K562 (cell line): ENCODE data around the gene MPC1. TPM values are rescaled to one million over a fixed set of nuclear protein-coding genes. Genes with fewer than 3 reads are reported as not detected.

Experiments
- ARID2 ChIP-seq: fragments of 450-650 bp; IDR thresholded peaks from 2 replicates; pipeline ENCODE4 v1.6.1; 2017; ENCODE audit warnings: antibody characterized with exemption, mild to moderate bottlenecking
- BRF1 ChIP-seq: IDR thresholded peaks from 3 replicates; pipeline ENCODE4 v1.6.1; 2011; ENCODE audit warnings: borderline replicate concordance, mild to moderate bottlenecking; ENCODE audit not compliant: insufficient read length; ENCODE audit errors: extremely low read depth
- CREM ChIP-seq: IDR thresholded peaks from 2 replicates; pipeline ENCODE4 v1.6.1; 2014; ENCODE audit warnings: antibody characterized with exemption, low read depth
- FIP1L1 ChIP-seq: fragments of 200-400 bp; formaldehyde crosslinking; IDR thresholded peaks from 2 replicates; pipeline ENCODE4 v1.6.1; 2018; ENCODE audit warnings: mild to moderate bottlenecking, low read depth, low read length; ENCODE audit not compliant: poor library complexity, severe bottlenecking
- HDAC6 ChIP-seq: IDR thresholded peaks from 2 replicates; pipeline ENCODE4 v1.6.1; 2012; ENCODE audit warnings: low read depth, mild to moderate bottlenecking, control low read depth, inconsistent platforms, low read length, moderate library complexity
- HNRNPL ChIP-seq: fragments of 200-400 bp; formaldehyde crosslinking; IDR thresholded peaks from 2 replicates; pipeline ENCODE4 v1.6.1; 2017; ENCODE audit warnings: low read depth, mild to moderate bottlenecking, low read length
- MTA1 ChIP-seq: fragments of 450-650 bp; IDR thresholded peaks from 2 replicates; pipeline ENCODE4 v1.6.1; 2017; ENCODE audit warnings: borderline replicate concordance
- NBN ChIP-seq: fragments of 450-650 bp; IDR thresholded peaks from 2 replicates; pipeline ENCODE4 v1.6.1; 2016; ENCODE audit warnings: low read depth, mild to moderate bottlenecking
- ZKSCAN1 ChIP-seq: fragments of 150-350 bp; IDR thresholded peaks from 2 replicates; pipeline ENCODE4 v1.6.1; 2016; ENCODE audit warnings: low read depth, low read length
- ZNF165 ChIP-seq: fragments of 250-450 bp; sonication (Bioruptor Pico); IDR thresholded peaks from 2 replicates; pipeline ENCODE4 v1.4.0; 2020; ENCODE audit warnings: borderline replicate concordance
- ZNF24 ChIP-seq: fragments of 450-650 bp; IDR thresholded peaks from 2 replicates; pipeline ENCODE4 v1.6.1; 2016
- ZNF311 ChIP-seq: fragments of 250-450 bp; sonication (Bioruptor Pico); IDR thresholded peaks from 2 replicates; pipeline ENCODE4 v1.4.0; 2020; ENCODE audit warnings: mild to moderate bottlenecking, moderate library complexity
- polyA plus RNA-seq, 8 experiments: library from polyadenylated mRNA; depleted of rRNA in 4 of 8; stranded (reverse) in 5 of 8; unstranded in 3 of 8; fragments of >200 nt; fragmentation: Nextera tagmentation in 2 of 8; fragmentation: Illumina TruSeq in 1 of 8; extraction: Ambion mirVana in 2 of 8; extraction: Trizol in 1 of 8; gene quantifications; 2 replicates each; pipeline versions ENCODE4 v1.2.1 to v1.2.3, GENCODE V29; 2011 to 2014; ENCODE audit warnings: inconsistent platforms in 1 of 8, missing spikeins in 1 of 8
- total RNA-seq, 7 experiments: library from RNA; depleted of rRNA in 6 of 7; stranded (reverse); fragments of >200 nt in 6 of 7; fragmentation: Illumina TruSeq in 2 of 7; extraction: Trizol in 2 of 7; gene quantifications; 2 replicates each; pipeline versions ENCODE4 v1.2.1 to v1.2.3, GENCODE V29; 2011 to 2021; ENCODE audit warnings: low replicate concordance in 1 of 7
- TF ChIP-seq, protein P1 (sequence below): fragments of 450-650 bp; formaldehyde crosslinking; conservative IDR thresholded peaks from 2 replicates; pipeline ENCODE4 v1.4.0; 2022; ENCODE audit warnings: mild to moderate bottlenecking, missing genetic modification characterization
- TF ChIP-seq, protein P2 (sequence below): sonication (generic); formaldehyde crosslinking; IDR thresholded peaks from 2 replicates; pipeline ENCODE4 v1.8.1; 2023; ENCODE audit warnings: mild to moderate bottlenecking, missing genetic modification reagents
- TF ChIP-seq, protein P3 (sequence below): fragments of 250-450 bp; sonication (Bioruptor Pico); IDR thresholded peaks from 2 replicates; pipeline ENCODE4 v1.8.0; 2021; ENCODE audit warnings: mild to moderate bottlenecking, moderate library complexity
- TF ChIP-seq, protein P4 (sequence below), 2 experiments: fragments of 450-650 bp; IDR thresholded peaks; 2 replicates each; pipeline ENCODE4 v1.6.1; 2016; ENCODE audit warnings: mild to moderate bottlenecking in 2 of 2, borderline replicate concordance in 1 of 2, low read depth in 1 of 2, moderate library complexity in 1 of 2

Gene MPC1
- total and polyA plus RNA-seq, 9 of the 15 experiments (the other 6 are each of a cell fraction or from before 2014, with no cell fraction given), result 78.6 to 185 (median 138) TPM

DNA sequence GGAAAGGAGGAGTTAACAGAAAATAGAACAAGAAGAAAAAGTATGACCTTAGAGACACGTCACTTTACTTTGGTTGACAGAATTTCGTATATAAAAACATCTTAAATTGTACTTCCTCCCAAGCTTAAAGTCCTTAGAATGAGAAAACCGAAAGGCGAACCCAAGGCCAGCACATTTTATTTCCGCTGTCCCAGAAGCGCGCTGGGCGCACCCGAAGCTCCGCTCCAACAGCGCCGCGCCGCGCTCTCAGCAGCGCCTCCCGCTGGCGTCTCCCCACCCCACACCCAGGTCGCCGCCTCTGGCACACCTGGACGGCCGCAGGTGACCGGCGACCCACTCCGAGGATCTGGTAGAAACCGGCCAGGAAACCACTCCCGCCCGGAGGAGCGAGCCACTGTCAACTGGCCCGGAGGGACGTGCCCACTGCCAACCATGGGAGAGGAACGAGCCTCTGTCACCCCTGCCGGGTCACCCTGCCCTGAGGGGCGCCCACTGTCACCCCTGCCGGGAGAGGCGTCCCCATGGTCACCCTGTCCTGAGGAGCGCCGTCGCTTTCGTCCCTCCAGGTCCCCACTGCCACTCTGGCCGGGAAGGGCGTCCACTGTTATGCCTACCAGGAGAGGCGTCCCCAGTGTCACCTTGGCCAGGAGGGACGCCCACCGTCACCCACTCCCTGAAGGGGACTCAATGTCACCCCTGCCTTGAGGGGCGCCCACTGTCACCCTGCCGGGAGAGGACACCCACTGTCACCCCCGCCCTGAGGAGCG is 824 bp downstream of the MPC1 start (continued):
- TF ChIP-seq, protein P1, sequence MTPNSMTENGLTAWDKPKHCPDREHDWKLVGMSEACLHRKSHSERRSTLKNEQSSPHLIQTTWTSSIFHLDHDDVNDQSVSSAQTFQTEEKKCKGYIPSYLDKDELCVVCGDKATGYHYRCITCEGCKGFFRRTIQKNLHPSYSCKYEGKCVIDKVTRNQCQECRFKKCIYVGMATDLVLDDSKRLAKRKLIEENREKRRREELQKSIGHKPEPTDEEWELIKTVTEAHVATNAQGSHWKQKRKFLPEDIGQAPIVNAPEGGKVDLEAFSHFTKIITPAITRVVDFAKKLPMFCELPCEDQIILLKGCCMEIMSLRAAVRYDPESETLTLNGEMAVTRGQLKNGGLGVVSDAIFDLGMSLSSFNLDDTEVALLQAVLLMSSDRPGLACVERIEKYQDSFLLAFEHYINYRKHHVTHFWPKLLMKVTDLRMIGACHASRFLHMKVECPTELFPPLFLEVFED (CRISPR knock-in tag), result no peak
- TF ChIP-seq ARID2, result no peak
- no peak for TF ChIP-seq BRF1
- TF ChIP-seq MTA1, result peak; percentile 48
- TF ChIP-seq ZNF311, result no peak
- TF ChIP-seq, protein P2, sequence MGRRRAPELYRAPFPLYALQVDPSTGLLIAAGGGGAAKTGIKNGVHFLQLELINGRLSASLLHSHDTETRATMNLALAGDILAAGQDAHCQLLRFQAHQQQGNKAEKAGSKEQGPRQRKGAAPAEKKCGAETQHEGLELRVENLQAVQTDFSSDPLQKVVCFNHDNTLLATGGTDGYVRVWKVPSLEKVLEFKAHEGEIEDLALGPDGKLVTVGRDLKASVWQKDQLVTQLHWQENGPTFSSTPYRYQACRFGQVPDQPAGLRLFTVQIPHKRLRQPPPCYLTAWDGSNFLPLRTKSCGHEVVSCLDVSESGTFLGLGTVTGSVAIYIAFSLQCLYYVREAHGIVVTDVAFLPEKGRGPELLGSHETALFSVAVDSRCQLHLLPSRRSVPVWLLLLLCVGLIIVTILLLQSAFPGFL (CRISPR knock-in tag), result no peak
- TF ChIP-seq HNRNPL, result peak; percentile 50; the same call in 1 of the 2 replicates
- no peak for TF ChIP-seq HDAC6
- no peak for TF ChIP-seq ZKSCAN1
- TF ChIP-seq, protein P3, sequence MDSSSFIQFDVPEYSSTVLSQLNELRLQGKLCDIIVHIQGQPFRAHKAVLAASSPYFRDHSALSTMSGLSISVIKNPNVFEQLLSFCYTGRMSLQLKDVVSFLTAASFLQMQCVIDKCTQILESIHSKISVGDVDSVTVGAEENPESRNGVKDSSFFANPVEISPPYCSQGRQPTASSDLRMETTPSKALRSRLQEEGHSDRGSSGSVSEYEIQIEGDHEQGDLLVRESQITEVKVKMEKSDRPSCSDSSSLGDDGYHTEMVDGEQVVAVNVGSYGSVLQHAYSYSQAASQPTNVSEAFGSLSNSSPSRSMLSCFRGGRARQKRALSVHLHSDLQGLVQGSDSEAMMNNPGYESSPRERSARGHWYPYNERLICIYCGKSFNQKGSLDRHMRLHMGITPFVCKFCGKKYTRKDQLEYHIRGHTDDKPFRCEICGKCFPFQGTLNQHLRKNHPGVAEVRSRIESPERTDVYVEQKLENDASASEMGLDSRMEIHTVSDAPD (CRISPR knock-in tag), result no peak
- no peak for TF ChIP-seq ZNF24
- peak; percentile 62 for TF ChIP-seq CREM
- TF ChIP-seq NBN, result 0 out of 2 replicates have a peak, but pooled peaks have one; percentile 17
- TF ChIP-seq ZNF165 (CRISPR knock-in tag), result no peak
- peak; percentile 67 for TF ChIP-seq FIP1L1
- TF ChIP-seq, protein P4, sequence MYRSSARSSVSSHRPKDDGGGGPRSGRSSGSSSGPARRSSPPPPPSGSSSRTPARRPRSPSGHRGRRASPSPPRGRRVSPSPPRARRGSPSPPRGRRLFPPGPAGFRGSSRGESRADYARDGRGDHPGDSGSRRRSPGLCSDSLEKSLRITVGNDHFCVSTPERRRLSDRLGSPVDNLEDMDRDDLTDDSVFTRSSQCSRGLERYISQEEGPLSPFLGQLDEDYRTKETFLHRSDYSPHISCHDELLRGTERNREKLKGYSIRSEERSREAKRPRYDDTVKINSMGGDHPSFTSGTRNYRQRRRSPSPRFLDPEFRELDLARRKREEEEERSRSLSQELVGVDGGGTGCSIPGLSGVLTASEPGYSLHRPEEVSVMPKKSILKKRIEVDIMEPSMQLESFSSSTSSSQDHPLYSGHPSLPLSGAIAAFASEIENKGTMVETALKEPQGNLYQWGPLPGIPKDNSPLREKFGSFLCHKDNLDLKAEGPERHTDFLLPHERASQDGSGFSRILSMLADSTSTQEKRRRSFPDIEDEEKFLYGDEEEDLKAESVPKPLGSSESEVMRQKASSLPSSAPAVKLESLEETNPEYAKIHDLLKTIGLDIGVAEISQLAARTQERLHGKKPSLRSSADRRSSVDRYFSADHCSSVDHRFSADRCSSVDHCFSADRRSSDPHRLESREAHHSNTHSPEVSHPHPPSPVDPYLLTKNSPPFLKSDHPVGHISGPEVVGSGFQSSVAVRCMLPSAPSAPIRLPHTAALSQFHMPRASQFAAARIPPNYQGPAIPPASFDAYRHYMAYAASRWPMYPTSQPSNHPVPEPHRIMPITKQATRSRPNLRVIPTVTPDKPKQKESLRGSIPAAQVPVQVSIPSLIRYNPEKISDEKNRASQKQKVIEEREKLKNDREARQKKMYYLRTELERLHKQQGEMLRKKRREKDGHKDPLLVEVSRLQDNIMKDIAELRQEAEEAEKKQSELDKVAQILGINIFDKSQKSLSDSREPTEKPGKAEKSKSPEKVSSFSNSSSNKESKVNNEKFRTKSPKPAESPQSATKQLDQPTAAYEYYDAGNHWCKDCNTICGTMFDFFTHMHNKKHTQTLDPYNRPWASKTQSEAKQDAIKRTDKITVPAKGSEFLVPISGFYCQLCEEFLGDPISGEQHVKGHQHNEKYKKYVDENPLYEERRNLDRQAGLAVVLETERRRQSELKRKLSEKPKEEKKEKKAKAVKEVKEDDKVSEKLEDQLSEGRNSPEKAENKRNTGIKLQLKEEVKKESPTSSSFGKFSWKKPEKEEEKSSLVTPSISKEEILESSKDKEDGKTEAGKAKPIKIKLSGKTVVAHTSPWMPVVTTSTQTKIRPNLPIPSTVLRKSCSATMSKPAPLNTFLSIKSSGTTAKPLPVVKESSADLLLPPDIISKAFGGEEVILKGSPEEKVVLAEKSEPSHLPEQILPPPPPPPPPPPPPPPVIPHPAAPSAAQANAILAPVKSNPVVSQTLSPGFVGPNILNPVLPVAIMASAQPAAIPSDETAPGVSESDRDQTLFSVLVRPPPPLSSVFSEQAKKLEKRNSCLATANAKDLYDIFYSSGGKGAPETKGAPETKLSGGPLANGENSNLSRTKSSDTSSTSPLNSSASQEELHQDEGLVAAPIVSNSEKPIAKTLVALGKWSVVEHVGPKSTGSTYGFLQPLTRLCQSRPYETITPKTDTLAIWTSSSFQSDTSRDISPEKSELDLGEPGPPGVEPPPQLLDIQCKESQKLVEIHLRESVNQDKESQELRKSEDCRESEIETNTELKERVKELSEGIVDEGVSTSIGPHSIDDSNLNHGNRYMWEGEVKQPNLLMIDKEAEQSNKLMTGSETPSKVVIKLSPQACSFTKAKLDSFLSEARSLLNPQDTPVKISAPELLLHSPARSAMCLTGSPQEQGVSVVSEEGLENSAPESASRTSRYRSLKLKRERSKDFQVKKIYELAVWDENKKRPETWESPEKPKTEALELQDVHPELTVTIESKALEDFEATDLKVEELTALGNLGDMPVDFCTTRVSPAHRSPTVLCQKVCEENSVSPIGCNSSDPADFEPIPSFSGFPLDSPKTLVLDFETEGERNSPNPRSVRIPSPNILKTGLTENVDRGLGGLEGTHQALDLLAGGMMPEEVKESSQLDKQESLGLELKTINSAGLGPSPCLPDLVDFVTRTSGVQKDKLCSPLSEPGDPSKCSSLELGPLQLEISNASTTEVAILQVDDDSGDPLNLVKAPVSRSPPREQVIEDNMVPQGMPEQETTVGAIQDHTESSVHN (IDR thresholded peaks at IDR 0.05; ENCODE audit: borderline replicate concordance in 1 of 2, low read depth in 1 of 2), result no peak
